Left lung (tissue), 10 donors: ENCODE results near the gene TRIP12. TPM values are rescaled to one million over a fixed set of nuclear protein-coding genes. Genes with fewer than 3 reads are reported as not detected.
"Not testable (repeated sequence)": the region's sequence is repeated elsewhere in the genome, so short reads cannot be mapped to it uniquely, and the experiment has no call there.

ENCODE experiments used
- ATAC-seq: fragments of 200-7000 bp; cut with Tn5 transposase; one replicate; pipeline ENCODE4 v1.9.1; 2020; ENCODE audit warnings: moderate library complexity
- DNase-seq, 4 donors: peaks; one replicate each; pipeline ENCODE4 v3.0.0-alpha.2; 2013 to 2020
- H3K27ac ChIP-seq, 2 donors: fragments of 200-600 bp; sonication (generic) in 1 of 2; one replicate each; pipeline versions ENCODE4 v1.5.0 to v1.8.0; 2020 to 2021
- H3K27me3 ChIP-seq, 2 donors: fragments of 200-600 bp; sonication (generic) in 1 of 2; one replicate each; pipeline versions ENCODE4 v1.5.0 to v1.8.0; 2020 to 2021
- H3K36me3 ChIP-seq, 2 donors: fragments of 200-600 bp; sonication (generic) in 1 of 2; one replicate each; pipeline versions ENCODE4 v1.5.0 to v1.8.0; 2020 to 2021
- H3K4me1 ChIP-seq, 2 donors: fragments of 200-600 bp; one replicate each; pipeline ENCODE4 v1.8.0; 2021
- H3K4me3 ChIP-seq, 2 donors: fragments of 200-600 bp; sonication (generic) in 1 of 2; one replicate each; pipeline versions ENCODE4 v1.5.0 to v1.8.0; 2020 to 2021; ENCODE audit warnings: mild to moderate bottlenecking in 1 of 2
- H3K9me3 ChIP-seq, 2 donors: fragments of 200-600 bp; sonication (generic) in 1 of 2; one replicate each; pipeline versions ENCODE4 v1.5.0 to v1.8.0; 2020 to 2021
- intact Hi-C, 2 donors: fragments of 100-400 bp; cut with DNase I; formaldehyde crosslinking; loops; one replicate each; pipeline versions ENCODE4 v1.11.2 to v1.14.2; 2022
- polyA plus RNA-seq, 6 donors: library from polyadenylated mRNA; unstranded; fragments of 120-200 nt; gene quantifications; one replicate each; pipeline ENCODE4 v1.2.1, GENCODE V29; 2013; ENCODE audit not compliant: insufficient read length in 6 of 6
- total RNA-seq, 2 donors: library from RNA; stranded (reverse); fragmentation: NEBNext Ultra II Directional; extraction: Animal tissue kit (Norgen Biotek cat#: 25700); gene quantifications; one replicate each; pipeline ENCODE4 v1.2.1, GENCODE V29; 2021
- TF ChIP-seq, protein P1 (sequence below), 2 donors: fragments of 200-600 bp; sonication (generic) in 1 of 2; IDR thresholded peaks; one replicate each; pipeline versions ENCODE4 v1.5.0 to v1.8.0; 2021; ENCODE audit warnings: antibody characterized with exemption in 2 of 2
- donor health status: DM: no; HTN: yes; CAD: no.
- donor health status: DM: no; HTN: no; CAD: no.

TRIP12 gene
- total and polyA plus RNA-seq, 8 donors: 166 to 234 (median 179) TPM

DNA sequence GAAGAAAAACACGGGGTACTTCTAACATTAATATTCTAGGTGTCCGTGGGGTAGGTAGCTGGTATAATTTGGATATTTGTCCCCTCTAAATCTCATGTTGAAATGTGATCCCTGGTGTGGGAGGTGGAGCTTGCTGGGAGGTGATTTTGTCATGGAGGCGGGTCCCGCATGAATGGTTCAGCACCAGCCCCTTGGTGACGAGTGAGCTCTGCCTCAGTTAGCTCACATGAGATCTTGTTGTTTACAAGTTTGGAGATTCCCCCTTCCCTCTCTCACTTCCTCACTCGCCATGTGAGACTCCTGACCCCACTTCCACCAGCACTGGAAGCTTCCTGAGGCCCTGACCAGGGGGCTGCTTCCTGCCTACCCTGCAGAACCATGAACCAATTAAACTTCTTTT, 172.0 kb downstream of the TRIP12 start:
- H3K36me3 ChIP-seq: no peaks in the 10 kb centered on the region
- intact Hi-C loops: no loop called here
- ATAC-seq: no peak
- H3K4me1 ChIP-seq: no peaks in the 10 kb centered on the region
- H3K27ac ChIP-seq: no peak overlapping the region
- TF ChIP-seq, protein P1, sequence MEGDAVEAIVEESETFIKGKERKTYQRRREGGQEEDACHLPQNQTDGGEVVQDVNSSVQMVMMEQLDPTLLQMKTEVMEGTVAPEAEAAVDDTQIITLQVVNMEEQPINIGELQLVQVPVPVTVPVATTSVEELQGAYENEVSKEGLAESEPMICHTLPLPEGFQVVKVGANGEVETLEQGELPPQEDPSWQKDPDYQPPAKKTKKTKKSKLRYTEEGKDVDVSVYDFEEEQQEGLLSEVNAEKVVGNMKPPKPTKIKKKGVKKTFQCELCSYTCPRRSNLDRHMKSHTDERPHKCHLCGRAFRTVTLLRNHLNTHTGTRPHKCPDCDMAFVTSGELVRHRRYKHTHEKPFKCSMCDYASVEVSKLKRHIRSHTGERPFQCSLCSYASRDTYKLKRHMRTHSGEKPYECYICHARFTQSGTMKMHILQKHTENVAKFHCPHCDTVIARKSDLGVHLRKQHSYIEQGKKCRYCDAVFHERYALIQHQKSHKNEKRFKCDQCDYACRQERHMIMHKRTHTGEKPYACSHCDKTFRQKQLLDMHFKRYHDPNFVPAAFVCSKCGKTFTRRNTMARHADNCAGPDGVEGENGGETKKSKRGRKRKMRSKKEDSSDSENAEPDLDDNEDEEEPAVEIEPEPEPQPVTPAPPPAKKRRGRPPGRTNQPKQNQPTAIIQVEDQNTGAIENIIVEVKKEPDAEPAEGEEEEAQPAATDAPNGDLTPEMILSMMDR (IDR thresholded peaks at IDR 0.05): no peak
- peak in 1 of 4 donors; percentile 33 for DNase-seq
- H3K27me3 ChIP-seq: no peaks in the 10 kb centered on the region
- no peak overlapping the region for H3K4me3 ChIP-seq
- H3K9me3 ChIP-seq: no peaks in the 10 kb centered on the region

DNA sequence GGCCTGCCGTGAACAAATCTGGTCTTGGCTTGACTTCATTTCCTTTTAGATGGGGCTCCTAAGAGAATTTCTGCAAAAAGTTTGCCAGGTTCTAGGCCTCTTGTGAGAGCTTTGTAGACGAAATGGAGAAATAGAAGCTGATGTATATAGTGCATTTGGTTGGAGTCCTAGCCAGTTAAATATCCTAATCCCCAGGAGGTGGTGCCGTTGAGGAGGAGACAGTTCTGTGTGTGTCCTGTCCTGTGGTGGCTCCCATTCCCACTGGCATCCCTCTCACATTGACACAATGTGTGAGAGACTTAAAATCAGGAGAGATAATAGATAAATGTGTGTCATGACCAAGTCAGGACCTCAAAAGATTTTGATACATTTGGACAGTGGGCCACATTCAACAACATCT, 172.9 kb downstream of the TRIP12 start:
- H3K9me3 ChIP-seq: no peaks in the 10 kb centered on the region
- DNase-seq: no peak
- H3K4me1 ChIP-seq: no peaks in the 10 kb centered on the region
- TF ChIP-seq, protein P1 (IDR thresholded peaks at IDR 0.05): no peak
- H3K27me3 ChIP-seq: no peaks in the 10 kb centered on the region
- no peak overlapping the region for H3K27ac ChIP-seq
- no peaks in the 10 kb centered on the region for H3K36me3 ChIP-seq
- no peak overlapping the region for H3K4me3 ChIP-seq
- no peak for ATAC-seq
- intact Hi-C loops: no loop called here

DNA sequence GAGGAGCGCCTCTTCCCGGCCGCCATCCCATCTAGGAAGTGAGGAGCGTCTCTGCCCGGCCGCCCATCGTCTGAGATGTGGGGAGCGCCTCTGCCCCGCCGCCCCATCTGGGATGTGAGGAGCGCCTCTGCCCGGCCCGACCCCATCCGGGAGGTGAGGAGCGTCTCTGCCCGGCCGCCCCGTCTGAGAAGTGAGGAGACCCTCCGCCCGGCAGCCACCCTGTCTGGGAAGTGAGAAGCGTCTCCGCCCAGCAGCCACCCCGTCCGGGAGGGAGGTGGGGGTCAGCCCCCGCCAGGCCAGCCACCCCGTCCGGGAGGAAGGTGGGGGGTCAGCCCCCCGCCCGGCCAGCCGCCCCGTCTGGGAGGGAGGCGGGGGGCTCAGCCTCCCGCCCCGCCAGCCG, 179.1 kb downstream of the TRIP12 start:
- DNase-seq, ATAC-seq, H3K36me3 ChIP-seq, H3K27ac ChIP-seq, H3K27me3 ChIP-seq, H3K4me1 ChIP-seq, H3K4me3 ChIP-seq, intact Hi-C loops: not testable (repeated sequence)
- H3K9me3 ChIP-seq: peaks cover 0 to 15% of the 10 kb centered on the region in 2 donors

DNA sequence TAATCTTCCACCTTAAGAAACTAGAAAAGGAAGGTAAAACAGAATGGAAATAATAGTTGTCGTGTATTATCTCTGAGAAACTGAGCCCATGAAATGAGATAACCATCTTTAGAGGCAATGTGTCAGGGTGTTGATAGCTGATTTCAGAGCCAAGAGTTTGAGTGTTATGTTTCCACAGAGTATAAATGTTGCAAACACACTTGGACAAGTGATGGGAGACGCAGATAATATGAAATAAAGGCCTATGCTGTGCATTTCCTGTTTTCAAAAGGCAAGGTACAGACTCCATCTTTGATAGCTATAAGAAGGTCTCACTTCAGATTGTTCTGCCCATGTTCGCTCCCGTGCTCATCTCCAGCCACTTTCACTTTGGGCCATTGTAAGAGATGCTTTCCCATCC, 181.5 kb downstream of the TRIP12 start:
- no peaks in the 10 kb centered on the region for H3K4me1 ChIP-seq

DNA sequence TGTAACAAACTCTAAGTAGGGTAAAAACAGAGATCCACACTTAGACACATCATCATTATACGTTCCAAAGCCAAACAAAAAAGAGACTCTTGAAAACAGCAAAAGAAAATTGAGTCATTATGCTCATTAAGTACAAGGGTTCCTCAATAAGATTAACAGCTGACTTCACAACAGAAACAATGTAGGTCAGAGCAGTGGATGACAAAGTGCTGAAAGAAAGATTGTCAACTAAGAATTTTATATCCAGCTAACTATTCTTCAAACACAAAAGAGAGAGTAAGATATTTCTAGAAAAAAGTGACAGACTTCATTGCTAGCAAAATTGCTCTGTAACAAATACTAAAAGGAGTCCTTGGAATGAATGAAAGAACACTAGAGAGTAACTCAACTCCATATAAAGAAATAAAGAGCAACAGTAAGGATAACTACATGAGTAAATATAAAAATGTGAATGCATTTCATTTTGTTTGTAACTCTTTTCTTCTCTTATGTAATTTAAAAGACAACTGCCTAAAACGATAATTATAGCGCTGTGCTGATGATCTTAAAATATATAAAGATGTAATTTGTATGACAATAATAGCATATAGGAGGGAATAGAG, 183.7 kb downstream of the TRIP12 start:
- intact Hi-C loops: no loop called here
- Histone ChIP-seq H3K36me3 (no peaks in the 10 kb centered on the region), H3K4me3 (no peak overlapping the region), H3K9me3 (peaks cover 0 to 27% of the 10 kb centered on the region in 2 donors), H3K27ac (no peak overlapping the region), H3K4me1 (no peaks in the 10 kb centered on the region), H3K27me3 (no peaks in the 10 kb centered on the region)
- TF ChIP-seq, protein P1 (IDR thresholded peaks at IDR 0.05): no peak
- ATAC-seq (no peak), DNase-seq (no peak)

More for the DNA sequence above, 181.5 kb downstream of the TRIP12 start:
- Histone ChIP-seq H3K9me3 (peaks cover 0 to 27% of the 10 kb centered on the region in 2 donors), H3K27me3 (no peaks in the 10 kb centered on the region), H3K36me3 (no peaks in the 10 kb centered on the region), H3K4me3 (no peak overlapping the region), H3K27ac (no peak overlapping the region)
- ATAC-seq (no peak), DNase-seq (no peak)
- intact Hi-C loops: no loop called here
- TF ChIP-seq, protein P1 (IDR thresholded peaks at IDR 0.05): no peak

DNA sequence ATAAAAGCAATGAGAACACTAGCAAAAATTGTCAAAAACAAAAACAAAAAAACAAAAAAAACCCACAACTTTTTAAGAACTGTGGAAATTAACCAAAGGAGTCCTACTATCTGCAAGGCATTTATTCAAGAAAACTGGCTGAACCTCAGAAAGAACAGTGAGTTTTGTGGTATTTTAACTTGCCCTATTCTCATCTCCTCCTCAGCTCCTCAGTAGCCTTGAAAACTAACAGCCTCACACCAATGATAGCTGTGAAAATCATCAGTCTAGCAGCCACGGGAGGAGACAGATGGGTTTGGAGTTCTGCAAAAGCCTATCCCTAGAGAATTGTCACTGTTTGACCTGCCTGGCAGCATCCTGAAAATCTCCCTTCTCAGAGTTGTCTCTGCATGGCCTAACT, 187.4 kb downstream of the TRIP12 start:
- TF ChIP-seq, protein P1 (IDR thresholded peaks at IDR 0.05): no peak
- H3K27ac ChIP-seq: no peak overlapping the region
- H3K4me3 ChIP-seq: no peak overlapping the region
- H3K36me3 ChIP-seq: no peaks in the 10 kb centered on the region
- DNase-seq: no peak
- no peaks in the 10 kb centered on the region for H3K27me3 ChIP-seq
- intact Hi-C loops: no loop called here
- H3K4me1 ChIP-seq: no peaks in the 10 kb centered on the region
- H3K9me3 ChIP-seq: peaks cover 0 to 27% of the 10 kb centered on the region in 2 donors
- no peak for ATAC-seq
